ENCODE measurements around the gene PITPNC1.
"Not testable (repeated sequence)": the region's sequence is repeated elsewhere in the genome, so short reads cannot be mapped to it uniquely, and the experiment has no call there.

PITPNC1 gene

DNA sequence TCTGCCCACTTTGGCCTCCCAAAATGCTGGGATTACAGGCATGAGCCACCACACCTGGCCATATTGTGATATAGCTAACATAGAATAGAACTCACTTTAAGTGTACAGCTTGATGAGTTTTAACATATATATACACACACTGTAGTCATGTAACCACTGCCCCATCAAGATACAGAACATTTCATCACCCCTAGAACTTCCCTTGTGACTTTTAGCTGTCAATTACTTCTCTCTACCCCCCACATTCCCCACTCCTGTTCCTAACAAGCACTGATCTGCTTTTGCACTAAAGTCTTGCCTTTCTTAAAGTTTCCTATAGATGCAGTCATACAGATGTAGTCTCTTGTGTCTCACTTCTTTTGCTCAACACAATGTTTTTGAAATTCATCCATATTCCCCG, 93.1 kb downstream of the PITPNC1 start:
- DNase-seq (ENCODE audit: low read depth in 2 of 2) = no peak
- H3K4me3 ChIP-seq (replicated peaks in 1 of 2; ENCODE audit: low read depth in 2 of 2, low read length in 2 of 2) = no peak overlapping the region
- TF ChIP-seq, protein P1, sequence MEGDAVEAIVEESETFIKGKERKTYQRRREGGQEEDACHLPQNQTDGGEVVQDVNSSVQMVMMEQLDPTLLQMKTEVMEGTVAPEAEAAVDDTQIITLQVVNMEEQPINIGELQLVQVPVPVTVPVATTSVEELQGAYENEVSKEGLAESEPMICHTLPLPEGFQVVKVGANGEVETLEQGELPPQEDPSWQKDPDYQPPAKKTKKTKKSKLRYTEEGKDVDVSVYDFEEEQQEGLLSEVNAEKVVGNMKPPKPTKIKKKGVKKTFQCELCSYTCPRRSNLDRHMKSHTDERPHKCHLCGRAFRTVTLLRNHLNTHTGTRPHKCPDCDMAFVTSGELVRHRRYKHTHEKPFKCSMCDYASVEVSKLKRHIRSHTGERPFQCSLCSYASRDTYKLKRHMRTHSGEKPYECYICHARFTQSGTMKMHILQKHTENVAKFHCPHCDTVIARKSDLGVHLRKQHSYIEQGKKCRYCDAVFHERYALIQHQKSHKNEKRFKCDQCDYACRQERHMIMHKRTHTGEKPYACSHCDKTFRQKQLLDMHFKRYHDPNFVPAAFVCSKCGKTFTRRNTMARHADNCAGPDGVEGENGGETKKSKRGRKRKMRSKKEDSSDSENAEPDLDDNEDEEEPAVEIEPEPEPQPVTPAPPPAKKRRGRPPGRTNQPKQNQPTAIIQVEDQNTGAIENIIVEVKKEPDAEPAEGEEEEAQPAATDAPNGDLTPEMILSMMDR (IDR thresholded peaks at IDR 0.05; ENCODE audit: low read depth, low read length) = no peak

DNA sequence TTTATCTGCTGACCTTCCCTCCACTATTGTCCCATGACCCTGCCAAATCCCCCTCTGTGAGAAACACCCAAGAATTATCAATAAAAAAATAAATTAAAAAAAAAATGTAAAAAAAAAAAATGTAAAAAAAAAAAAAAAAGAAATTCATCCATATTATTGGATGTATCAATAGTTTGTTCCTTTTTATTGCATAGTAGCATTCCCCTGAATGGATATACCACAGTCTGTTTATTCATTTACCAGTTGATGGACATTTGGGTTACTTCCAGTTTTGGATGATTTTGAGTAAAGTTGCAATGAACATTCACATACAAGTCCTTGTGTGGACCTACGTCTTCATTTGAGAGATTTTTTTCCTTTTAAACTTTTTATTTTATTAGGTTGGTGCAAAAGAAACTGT, 94.0 kb downstream of the PITPNC1 start:
- DNase-seq (ENCODE audit: low read depth in 2 of 2) = no peak
- H3K4me3 ChIP-seq (replicated peaks in 1 of 2; ENCODE audit: low read depth in 2 of 2, low read length in 2 of 2) = no peak overlapping the region
- TF ChIP-seq, protein P1 (IDR thresholded peaks at IDR 0.05; ENCODE audit: low read depth, low read length) = no peak

- peak; percentile 45 to 70 for DNase-seq (ENCODE audit: low read depth in 2 of 2)
- H3K4me3 ChIP-seq (replicated peaks in 1 of 2; ENCODE audit: low read depth in 2 of 2, low read length in 2 of 2) = not testable (repeated sequence)
Measured at GRCh38 chr17:67472606-67473005, 95.5 kb downstream of the PITPNC1 start.

- DNase-seq (ENCODE audit: low read depth in 2 of 2) = peak; percentile 86 to 94
- no peak overlapping the region for H3K4me3 ChIP-seq (replicated peaks in 1 of 2; ENCODE audit: low read depth in 2 of 2, low read length in 2 of 2)
- TF ChIP-seq, protein P1 (IDR thresholded peaks at IDR 0.05; ENCODE audit: low read depth, low read length) = peak; percentile 6
Measured at GRCh38 chr17:67474081-67474661, 97.1 kb downstream of the PITPNC1 start.

DNA sequence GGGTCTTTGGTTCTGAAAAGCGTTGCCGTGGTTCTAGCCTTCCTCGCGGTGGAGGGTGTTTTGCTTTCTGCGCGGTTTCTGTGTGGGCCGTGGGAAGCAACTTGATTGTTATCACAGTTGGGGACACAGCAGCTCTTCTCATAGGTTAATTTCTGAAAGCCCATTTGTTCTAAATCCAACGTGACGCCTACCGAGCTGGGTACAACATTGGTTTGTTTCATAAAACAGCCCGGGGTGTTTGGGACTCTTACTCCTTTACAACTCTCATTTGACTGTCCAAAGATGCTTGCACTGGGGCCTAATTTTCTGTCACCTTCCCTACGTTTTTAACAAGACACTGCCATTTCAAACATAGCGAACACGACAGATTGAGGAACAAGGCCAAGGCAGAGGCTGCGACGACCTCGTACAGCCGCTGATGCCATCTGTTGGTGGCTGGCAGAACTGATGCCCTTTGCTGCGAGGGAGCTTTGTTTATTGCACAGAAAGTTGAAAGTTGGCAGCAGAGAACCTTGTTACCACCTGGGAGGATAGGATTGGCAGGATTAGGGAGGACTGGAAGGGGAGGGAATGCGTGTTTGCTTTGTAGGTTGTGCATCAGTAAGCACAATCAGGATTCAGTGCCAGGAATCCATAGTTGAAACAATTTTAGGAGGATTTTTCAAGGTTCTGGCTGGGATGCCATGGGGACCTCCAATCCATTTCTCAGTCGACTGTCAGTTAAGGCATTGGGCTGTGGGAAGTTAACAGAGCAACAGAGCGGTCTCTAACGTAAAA, 98.3 kb downstream of the PITPNC1 start:
- DNase-seq (ENCODE audit: low read depth in 2 of 2) = peak; percentile 79 to 83
- H3K4me3 ChIP-seq (replicated peaks in 1 of 2; ENCODE audit: low read depth in 2 of 2, low read length in 2 of 2) = no peak overlapping the region
- TF ChIP-seq, protein P1 (IDR thresholded peaks at IDR 0.05; ENCODE audit: low read depth, low read length) = peak; percentile 96

DNA sequence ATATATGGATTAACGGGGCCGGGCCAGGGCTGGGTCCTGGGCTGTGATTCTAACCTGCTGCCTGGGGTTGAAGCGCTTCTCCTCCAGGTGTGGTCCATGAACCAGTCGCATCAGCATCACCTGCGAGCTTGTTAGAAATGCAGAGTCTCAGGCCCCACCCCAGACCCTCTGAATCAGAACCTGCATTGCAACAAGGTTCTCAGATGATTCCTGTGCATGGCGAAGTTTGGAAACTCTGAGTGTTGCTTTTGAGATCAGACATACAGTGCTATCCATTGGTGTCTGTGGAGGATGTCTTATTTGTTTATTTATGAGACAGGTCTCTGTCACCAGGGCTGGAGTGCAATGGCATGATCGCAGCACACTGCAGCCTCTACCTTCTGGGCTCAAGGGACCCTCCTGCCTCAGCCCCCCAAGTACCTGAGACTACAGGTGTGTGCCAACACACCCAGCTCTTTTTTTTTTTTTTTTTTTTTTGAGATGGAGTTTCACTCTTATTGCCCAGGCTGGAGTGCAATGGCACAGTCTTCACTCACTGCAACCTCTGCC, 99.8 kb downstream of the PITPNC1 start:
- TF ChIP-seq, protein P1 (IDR thresholded peaks at IDR 0.05; ENCODE audit: low read depth, low read length) = no peak
- no peak overlapping the region for H3K4me3 ChIP-seq (replicated peaks in 1 of 2; ENCODE audit: low read depth in 2 of 2, low read length in 2 of 2)
- no peak for DNase-seq (ENCODE audit: low read depth in 2 of 2)

DNA sequence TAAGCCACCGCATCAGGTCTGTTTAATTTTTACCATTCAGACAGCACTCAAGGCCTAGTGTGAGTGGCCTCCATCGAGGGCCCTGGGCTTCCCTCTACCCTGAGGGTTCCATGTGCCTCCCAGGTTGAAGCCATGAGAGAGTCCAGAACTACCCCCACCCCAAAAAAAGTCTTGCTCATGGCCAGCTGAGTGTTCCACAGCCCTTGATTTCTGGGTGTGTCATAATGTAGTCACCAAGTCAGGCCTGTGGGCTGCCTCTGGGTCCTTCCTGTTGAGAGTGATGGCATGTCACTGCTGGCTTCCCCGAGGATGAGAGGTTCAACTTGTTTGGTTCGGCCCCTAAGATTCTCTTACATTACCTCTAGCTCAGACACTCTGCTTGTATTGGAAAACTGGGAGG, 100.6 kb downstream of the PITPNC1 start:
- H3K4me3 ChIP-seq (replicated peaks in 1 of 2; ENCODE audit: low read depth in 2 of 2, low read length in 2 of 2) = no peak overlapping the region
- peak in 1 of 2 donors; percentile 75 for DNase-seq (ENCODE audit: low read depth in 2 of 2)
- TF ChIP-seq, protein P1 (IDR thresholded peaks at IDR 0.05; ENCODE audit: low read depth, low read length) = no peak

Measured in cardiac fibroblast (primary cell).